HTERT RPE-1 (cell line): ENCODE data around the gene HIVEP3.

Experiments used
- in situ Hi-C: fragments of 300-500 bp; cut with MboI; formaldehyde crosslinking; loops from 4 replicates; pipeline ENCODE4 v1.14.3; 2020; ENCODE audit warnings: low sequenced_read_pairs

The HIVEP3 gene

DNA sequence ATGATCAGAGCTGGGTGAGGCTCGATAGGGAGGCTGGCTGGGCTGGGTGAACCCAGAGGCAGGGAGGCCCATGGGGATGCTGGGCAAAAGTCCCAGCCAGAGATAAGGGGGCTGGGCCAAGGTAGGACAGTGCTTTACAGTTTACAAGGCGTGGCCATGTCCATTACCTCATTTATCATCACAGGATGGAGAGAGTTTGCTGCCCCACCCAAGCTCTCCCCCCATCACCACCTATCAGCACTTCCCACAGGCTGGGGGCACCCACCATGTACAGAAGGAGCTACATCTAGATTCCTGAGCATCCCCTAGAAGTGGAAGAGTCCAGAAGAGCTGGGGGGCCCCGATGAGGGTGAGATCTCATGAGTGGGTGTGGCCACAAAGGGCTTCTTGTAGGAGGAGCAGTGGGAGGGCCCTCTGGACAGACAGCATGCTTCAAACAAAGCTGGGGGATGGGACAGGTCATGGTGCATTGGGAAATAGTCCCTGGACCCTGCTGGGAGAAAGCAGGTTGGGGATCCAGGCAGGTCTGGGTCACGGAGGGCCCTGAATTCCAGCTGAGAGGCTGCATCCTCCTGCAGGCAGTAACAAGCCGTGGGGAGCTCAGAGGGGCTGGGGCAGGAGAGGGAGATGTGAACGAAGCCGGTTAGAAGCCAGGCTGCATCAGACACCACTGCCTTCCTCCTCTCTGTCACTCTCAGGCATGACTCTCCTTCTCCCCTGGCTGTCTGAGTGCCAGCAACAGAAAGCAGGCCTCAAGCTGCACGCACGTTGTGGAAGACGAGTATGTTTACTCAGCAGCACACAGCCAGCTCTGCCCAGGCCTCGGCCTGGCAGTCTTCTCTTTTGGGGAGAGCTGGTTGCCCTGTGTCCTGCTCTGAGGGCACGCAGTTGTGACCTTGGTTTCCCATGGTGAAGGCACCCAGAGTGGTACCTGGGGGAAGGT, 202.3 kb downstream of the HIVEP3 start:
- in situ Hi-C loops, result no loop called here

DNA sequence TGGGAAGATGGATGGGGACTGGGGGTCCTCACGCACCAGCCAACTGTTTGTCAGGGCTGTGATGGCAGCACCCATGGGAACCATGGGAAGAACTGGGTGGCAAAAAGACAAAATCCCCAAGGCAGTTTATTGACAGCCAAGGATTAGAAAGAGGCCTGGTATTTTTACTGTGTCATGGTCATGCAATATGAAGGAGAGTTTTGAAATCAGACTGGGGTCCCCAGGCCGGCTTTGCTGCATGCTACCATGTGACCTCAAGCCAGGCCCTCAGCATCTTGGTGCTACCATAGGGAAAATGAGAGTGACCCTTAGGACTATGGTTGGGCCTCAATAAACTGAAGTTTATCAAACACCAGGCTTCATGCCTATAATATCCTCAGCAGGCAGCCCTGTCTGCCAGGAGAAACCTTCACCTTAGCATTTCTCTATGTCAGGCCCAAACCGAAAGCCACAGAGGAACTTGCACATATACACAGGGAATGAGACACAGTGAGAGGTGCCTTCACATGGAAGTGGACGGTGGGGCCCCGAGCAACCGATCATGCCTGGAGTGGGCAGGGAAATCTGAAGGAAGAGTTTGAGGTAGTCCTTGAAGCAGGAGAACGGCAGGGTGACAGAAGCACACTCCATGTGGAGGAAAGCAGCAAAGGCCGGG, 203.2 kb downstream of the HIVEP3 start:
- in situ Hi-C loops, result no loop called here

DNA sequence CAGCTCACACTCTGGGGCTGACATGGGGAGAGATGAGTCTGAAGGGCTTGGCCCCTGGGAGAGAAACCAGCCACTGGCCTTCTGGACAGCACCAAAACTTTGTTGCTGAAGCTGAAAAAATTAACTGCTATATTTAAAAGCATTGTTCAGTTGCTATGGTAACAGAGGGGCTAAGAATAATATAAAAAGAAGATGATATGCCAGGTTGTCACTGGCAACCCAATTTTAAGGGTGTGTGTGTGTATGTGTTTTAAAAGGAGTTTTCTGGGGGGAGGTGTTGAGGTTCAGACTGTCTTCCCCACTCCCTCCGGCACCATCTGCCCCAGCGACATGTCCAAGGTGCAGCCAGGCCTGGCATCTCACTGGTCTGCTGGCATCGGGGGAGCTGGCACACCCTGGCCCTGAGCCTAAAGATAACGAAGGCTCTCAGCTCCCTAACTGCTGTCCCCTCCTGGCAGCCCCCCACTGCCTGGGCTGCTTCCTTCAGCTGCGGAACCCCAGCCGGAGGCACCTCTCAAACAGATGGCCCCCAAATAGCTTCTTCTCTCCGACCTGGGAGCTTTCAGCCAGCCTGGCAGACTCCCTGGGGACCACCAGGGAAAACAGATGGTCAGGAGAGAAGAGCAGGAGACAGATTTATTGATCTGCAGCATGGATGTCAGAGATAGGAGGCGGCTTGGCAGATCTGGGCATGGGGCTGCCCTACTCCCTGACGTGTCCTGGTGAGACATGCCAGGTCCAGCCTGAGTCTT, 203.9 kb downstream of the HIVEP3 start:
- in situ Hi-C loops, result no loop called here

DNA sequence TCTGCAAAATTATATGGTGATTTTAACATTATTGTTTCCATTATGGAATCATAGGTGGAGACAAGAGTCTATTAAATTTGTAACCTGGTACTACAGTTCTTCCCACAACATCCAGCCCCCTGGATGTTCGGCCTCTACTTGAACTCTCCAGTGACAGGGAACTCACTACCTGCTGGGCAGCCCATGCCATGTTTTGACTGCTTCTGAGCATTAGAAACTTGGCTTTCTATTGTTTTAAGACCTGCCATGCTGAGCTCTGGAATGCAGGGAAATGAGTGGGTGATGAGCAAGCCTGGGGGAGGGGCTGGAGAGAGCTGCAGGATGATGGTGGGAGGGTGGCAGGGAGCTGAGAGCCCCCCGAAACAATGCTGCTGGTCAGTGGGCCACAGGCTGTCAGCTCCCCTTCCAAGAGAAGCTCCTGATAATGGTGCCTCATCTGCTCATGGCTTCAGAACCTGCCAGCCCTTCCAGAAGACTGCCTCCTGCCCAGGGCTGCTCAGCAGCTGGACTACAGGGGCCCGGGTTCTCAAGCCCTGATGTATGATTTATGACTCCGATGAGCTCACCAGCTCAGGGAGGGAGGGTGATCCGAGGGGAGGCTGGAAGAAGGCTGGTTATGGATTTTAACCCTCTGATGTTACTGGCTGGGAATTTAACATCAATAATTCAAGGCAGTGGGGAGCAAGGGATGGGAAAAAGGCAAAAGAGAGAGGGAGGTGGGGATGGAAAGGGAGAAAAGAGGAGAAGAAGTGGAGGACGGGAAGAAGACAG, 205.0 kb downstream of the HIVEP3 start:
- in situ Hi-C loops, result no loop called here

DNA sequence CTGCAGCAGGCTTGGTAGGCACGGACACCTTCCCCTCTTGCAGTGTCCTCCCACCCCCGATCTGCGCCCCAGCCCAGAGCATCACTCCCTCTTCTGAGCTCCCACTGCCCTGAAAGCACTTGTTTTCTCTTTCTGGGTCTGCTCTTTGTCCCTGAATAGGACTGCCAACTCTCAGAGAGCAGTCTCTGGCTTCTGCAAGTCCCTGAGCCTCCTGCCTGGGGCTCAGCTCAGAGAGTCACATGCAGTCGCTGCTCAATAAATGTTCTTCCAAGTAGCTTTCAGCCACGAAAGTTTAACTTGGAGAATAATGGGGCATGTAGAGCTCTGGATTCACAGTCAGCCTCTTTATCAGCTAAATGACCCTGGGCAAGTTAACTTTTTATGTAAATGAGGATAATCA, 205.6 kb downstream of the HIVEP3 start:
- in situ Hi-C loops, result no loop called here

DNA sequence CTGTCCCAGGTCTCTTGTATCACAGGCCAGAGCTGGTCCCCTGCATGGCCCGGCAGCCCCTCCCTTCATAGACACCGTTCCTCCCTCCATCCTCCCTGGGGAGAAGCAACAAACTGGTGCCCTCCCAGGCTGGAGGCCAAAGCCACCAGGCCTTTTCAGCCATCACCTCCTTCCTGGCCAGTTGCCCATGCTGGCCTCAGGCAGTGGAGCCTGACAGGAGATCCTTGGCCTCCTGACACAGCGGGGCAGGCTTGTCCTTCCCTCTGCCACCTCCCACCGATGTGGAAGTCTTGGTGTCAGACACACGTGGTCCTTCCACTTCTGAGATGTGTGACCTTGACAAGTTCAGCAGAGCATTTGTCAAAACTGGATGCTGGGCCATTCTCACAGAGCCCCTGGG, 206.0 kb downstream of the HIVEP3 start:
- in situ Hi-C loops, result no loop called here

DNA sequence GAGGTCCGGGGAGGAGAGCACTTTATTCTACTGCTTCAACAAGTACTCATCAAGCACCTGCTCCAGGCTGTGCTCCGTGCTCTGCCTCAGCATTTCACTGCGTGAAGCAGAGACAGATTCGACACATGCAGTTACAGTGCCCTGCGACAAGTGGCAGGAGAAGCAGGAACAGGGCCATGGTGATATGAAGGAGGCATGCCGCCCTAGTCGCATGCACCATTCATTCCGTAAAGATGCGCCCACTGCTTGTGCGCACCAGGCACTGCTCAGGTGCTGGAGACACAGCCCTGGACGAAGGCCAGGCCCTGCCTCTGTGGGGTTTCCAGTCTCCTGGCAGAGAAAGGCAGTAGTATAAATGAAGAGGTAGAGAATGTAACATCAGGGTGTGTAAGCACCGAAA, 206.6 kb downstream of the HIVEP3 start:
- in situ Hi-C loops, result no loop called here

DNA sequence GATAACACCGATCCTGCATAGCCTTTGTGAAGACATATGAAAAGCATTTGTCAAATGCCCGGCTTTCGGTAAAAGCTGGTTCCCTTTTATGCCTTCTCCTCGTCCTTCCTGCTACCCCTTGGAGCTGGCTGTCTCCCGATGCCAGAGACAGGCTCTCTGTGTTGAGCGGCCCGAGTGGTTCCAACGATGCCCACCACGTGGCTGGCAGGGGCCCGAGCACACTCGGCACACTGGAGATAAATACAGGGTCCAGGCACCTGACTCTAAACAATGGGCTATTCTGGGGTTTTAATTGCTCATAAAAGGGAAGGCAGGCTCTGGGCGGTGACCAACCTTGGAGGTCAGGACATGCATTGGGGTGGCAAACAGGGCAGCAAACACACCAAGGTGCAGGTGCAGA, 207.1 kb downstream of the HIVEP3 start:
- in situ Hi-C loops, result no loop called here

DNA sequence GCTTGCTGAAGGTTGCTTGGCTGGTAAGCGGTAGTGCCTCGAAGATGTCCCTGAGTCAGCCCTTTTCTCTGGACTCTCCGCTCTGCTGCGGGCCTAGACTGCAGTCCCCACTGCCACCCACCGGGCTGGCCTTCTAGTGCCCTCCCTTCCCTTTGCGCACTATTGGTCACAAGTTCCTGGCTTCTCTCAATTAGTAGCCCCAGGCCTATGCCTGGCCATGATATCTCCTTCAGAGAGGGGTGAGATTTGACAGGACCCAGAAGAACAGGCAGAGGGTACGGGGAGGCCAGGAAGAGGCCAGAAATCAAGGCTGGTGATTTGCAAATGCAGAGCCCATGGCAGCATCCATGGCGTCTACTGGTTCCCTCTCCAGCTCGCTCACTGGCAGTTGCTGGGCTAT, 207.7 kb downstream of the HIVEP3 start:
- in situ Hi-C loops, result no loop called here

DNA sequence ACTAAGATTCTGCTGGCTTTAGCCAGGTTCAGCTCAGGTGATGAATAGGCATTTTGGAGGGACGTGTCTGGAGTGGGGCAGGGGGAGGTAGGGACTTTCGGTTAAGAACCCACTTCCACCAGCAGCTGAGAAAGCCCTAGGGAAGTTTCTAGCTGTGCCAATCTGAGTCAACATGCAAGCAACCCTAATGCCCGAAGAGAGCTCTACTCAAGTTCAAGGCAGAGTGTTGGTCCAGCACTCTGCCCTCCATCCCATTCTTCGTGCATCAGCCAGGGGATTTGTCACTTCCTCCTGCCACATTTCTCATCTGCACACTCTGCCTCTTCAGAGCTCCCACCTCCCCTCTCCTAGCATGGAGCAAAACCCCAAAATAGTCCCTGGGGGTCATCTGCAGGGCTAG, 208.8 kb downstream of the HIVEP3 start:
- in situ Hi-C loops, result no loop called here

DNA sequence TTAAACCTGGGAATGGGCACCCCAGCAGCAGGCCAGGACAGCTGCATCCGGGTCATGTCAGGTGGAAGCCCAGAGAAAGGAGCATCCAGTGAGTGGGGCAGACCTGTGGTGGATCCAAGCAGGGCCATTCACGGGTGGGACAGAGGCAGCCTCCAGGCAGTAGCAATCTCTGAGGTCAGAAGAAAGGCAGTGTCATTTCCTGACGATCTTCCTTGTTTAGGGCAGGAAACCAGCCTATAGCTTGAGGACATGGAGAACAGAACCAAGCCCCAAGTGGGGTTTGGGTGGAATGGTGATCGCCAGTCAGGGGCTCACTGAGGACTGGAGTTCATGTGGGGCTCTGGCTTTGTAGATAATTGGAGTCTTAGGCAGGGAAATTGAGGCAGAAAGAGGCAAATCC, 209.4 kb downstream of the HIVEP3 start:
- in situ Hi-C loops, result no loop called here

DNA sequence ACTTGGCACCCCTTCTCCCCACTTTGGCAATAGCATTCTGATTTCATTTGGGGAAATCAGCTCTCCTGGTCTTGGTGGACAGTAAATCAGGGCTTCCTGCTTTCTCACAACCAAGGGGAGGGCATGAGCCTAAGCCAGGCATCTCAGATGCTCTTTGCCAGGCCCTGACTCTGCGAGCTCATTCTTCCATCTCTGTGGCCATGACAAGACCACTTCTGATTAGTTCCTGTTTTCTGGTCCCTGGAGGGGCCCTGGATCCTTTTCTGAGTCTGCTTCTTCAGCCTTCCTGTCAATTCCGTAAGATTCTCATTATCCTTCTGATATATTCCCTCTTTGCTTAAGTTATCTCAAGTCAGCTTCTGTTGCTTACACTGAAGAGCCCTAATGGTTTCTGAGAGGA, 210.4 kb downstream of the HIVEP3 start:
- in situ Hi-C loops, result no loop called here

DNA sequence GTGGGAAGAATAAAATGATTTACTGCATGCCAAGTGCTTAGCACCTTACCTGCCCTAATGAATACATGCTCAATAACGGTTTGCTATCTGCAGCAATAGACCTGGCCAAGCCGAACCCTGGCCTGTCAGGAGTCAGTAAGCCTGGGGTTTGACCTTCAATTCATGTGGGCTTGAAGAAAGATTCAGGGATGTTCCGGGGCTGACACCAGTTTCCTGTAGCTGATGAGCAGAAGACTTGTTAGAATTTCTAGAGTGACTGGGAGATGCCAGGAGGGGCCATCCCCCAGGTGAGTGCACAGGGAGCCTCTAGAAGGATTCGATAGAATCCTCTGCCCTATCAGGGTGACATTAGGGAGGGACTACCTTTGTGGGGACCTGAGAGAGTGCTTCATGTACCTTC, 210.9 kb downstream of the HIVEP3 start:
- in situ Hi-C loops, result no loop called here

DNA sequence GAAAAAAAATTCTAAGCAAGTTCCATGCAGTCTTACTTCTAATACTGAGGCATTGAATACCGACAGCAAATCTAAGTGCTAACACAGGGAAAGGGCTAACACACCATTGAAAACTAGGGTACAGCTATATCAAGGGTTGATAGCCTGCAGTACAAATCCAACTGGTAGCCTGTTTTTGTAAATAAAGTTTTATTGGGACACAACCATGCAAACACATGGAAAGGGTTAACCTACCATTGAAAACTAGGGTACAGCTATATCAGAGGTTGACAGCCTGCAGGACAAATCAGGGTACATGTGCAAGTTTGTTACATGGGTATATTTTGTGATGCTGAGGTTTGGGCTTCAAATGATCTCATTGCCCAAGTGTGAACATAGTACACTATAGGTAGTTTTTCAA, 212.9 kb downstream of the HIVEP3 start:
- in situ Hi-C loops, result no loop called here

DNA sequence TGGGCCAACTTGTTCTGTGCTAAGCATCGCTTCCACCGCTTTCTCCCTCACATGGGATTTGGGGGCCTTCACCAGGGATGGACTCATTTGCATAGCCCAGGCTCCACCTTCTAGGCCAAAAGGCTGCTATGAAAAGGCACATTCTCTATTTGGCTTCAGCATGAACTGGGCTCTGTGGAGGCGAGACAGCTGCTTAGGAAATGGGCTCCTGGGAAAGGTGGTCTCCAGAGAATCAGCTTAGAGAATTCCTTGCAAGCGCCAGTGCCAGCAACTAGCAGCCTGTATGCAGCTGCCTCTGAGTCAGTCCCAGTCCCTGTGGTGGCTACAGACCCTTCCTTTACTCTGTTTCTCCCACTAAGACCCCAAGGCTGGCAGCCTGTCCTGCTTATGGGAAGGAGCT, 214.5 kb downstream of the HIVEP3 start:
- in situ Hi-C loops, result no loop called here

DNA sequence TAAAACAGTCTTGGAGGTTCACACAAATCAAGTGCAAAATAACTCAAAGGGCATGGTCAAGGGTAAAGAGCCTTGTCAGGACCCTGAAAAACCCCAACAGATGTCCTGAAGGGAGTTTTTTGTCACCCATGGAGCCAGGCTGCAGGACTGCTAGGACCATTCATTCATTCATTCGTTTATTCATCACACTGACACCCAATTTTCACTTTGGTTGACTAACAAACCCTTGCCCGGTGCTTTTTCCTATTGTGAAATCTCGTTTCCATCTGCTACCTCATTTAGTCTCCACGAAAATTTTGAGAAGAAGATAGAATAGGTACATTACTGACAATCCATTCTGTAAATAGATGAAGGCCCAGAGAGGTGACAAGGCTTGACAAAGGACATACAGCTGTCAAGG, 216.0 kb downstream of the HIVEP3 start:
- in situ Hi-C loops, result no loop called here

DNA sequence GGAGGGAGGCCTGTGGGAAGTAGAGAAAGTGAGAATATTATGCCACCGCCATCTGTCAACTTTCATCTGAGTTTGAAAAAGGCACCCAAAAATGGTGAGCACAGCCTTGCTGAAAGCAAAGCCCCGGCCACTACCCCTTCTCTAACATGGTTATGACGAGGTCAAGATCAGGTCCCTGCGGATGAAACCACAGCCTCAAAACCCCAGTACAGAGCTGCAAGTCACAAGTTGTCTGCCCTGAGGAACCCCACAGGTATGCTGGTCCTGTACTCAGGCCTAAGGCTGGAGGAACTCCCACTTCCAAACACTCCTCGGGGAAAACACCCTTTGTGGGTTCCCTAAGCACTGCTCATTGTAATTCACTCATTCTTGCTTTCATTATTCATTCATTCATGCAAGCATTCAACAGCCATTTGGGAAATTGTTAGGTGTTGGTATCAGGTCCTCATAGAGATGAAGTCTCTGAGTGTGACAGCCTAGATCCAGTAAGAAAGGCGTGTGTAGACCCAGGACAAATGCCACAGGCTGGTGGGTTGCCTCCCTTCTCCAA, 217.7 kb downstream of the HIVEP3 start:
- in situ Hi-C loops, result no loop called here

DNA sequence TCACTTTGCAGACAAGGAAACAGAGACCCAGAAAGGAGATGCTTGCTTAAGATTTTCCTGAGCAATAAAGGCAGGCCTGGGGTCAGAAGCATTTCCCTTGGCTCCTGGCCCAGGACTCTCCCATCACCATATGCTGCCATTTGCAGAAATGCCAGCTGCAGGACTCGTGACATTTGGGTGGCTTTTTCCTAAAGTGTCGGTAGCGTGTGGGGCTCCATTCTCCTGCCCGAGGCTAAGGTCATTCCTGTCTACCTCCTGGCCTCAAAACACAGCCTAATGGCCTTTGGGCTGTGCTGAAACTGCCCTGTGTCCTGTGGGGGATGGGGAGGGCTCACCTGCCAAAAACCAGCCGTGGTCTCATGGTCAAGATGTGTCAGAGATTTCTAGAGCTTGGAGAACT, 218.1 kb downstream of the HIVEP3 start:
- in situ Hi-C loops, result no loop called here

DNA sequence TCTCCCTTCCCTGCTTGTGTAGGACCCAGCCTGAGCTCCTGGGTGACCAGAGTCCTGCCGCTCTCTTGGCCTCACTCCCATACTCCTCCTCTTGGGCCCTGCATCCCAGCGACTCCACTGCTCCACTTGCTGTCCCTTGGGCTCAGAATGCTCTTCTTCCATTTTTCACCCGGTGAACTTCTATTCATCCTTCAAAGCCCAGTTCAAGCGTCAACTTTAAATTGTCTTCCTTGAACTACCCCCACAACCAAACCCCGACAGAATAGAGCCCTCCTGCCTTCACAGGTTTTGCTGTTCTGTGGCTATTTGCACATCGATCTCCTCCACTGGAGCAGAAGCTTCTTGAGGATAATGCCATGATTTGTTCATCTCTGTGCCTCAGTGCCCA, 218.9 kb downstream of the HIVEP3 start:
- in situ Hi-C loops, result no loop called here

DNA sequence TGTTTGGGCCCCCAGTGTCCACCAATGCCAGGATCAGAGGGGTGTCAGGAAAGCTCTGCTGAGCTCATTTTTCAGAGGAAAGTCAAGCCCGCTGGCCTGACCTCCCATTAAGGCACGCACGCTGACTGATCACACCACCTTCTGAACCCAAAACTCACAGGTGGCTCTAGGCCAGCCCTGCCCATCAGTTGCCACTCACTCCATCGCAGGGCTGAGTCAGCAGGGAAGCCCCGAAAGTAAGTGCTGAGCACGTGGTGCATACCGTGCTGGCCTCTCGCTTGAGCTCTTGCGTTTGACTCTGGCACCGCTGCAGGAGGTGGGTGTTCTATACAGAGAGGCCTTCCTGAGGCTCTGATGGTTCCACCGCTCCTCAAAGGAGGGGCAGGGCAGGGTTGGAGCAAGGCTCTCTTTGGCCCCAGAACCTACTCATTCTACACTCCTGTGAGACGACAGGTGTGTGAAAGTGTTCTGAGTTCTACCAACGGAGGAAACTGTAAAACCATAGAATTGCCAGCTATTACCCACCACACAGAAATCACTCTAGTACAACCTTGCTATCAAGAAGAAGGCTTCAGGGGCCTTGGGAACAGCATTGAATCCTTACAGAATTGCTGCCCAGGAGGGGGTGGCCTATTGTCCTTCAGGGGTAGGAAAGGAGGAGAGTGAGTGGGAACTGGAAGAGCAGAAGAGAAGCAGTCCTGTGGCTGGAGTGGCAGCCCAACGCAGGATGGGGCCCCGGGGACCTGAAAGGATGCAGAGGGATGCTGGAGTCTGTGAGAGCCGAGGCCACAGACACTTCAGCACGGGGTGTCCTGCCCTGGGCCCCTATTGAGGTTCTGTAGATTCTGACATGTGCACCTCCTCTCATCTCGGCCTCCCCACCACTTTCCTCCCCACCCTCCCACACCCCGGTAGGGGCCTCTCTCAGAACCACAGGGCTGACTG, 219.5 kb downstream of the HIVEP3 start:
- in situ Hi-C loops, result no loop called here
